HEK293 (cell line): ENCODE results near the gene DUOX1.

Experiments used
- CTCF ChIP-seq: fragments of 450-650 bp; formaldehyde crosslinking; IDR thresholded peaks from 2 replicates; pipeline ENCODE4 v1.5.1; 2016; ENCODE audit warnings: missing biosample characterization, missing genetic modification characterization
- GLI4 ChIP-seq: fragments of 450-650 bp; formaldehyde crosslinking; IDR thresholded peaks from 2 replicates; pipeline ENCODE4 v1.5.1; 2016; ENCODE audit warnings: missing biosample characterization, missing genetic modification characterization
- PRDM6 ChIP-seq: fragments of 450-650 bp; formaldehyde crosslinking; IDR thresholded peaks from 2 replicates; pipeline ENCODE4 v1.5.1; 2017; ENCODE audit warnings: missing biosample characterization, missing genetic modification characterization
- REST ChIP-seq: fragments of 450-650 bp; formaldehyde crosslinking; IDR thresholded peaks from 2 replicates; pipeline ENCODE4 v1.5.1; 2016; ENCODE audit warnings: missing biosample characterization, missing genetic modification characterization
- SP2 ChIP-seq: fragments of 450-650 bp; formaldehyde crosslinking; IDR thresholded peaks from 2 replicates; pipeline ENCODE4 v1.5.1; 2016; ENCODE audit warnings: missing biosample characterization, missing genetic modification characterization
- YY1 ChIP-seq: fragments of 450-650 bp; formaldehyde crosslinking; IDR thresholded peaks from 2 replicates; pipeline ENCODE4 v1.5.1; 2018; ENCODE audit warnings: missing biosample characterization, missing genetic modification characterization
- ZBTB7A ChIP-seq: fragments of 450-650 bp; formaldehyde crosslinking; IDR thresholded peaks from 2 replicates; pipeline ENCODE4 v1.5.1; 2016; ENCODE audit warnings: low read depth, missing biosample characterization, missing genetic modification characterization
- ZFP3 ChIP-seq: fragments of 450-650 bp; formaldehyde crosslinking; IDR thresholded peaks from 2 replicates; pipeline ENCODE4 v1.5.1; 2016; ENCODE audit warnings: low read depth, missing biosample characterization, missing genetic modification characterization
- ZNF10 ChIP-seq: fragments of 450-650 bp; formaldehyde crosslinking; IDR thresholded peaks from 2 replicates; pipeline ENCODE4 v1.5.1; 2017; ENCODE audit warnings: missing biosample characterization, missing genetic modification characterization
- ZNF221 ChIP-seq: fragments of 450-650 bp; formaldehyde crosslinking; IDR thresholded peaks from 2 replicates; pipeline ENCODE4 v1.5.1; 2017; ENCODE audit warnings: missing biosample characterization, missing genetic modification characterization, borderline replicate concordance
- ZNF24 ChIP-seq: fragments of 450-650 bp; formaldehyde crosslinking; IDR thresholded peaks from 2 replicates; pipeline ENCODE4 v1.5.1; 2016; ENCODE audit warnings: missing biosample characterization, missing genetic modification characterization
- ZNF704 ChIP-seq: fragments of 450-650 bp; formaldehyde crosslinking; IDR thresholded peaks from 2 replicates; pipeline ENCODE4 v1.5.1; 2016; ENCODE audit warnings: missing biosample characterization, missing genetic modification characterization
- ZSCAN18 ChIP-seq: fragments of 450-650 bp; formaldehyde crosslinking; IDR thresholded peaks from 2 replicates; pipeline ENCODE4 v1.5.1; 2016; ENCODE audit warnings: missing biosample characterization, missing genetic modification characterization
- ZSCAN30 ChIP-seq: fragments of 450-650 bp; IDR thresholded peaks from 2 replicates; pipeline ENCODE4 v1.5.1; 2018; ENCODE audit warnings: missing biosample characterization, mild to moderate bottlenecking, missing genetic modification characterization, moderate library complexity

GRCh38 chr15:45083223-45083622 is 46.6 kb upstream of the DUOX1 start:
- TF ChIP-seq ZNF10 (no peak), ZBTB7A (no peak), ZNF24 (no peak), ZFP3 (tag by site-specific recombination) (no peak), ZNF704 (tag by site-specific recombination) (no peak), YY1 (tag by site-specific recombination) (no peak), CTCF (tag by site-specific recombination) (no peak), ZSCAN18 (no peak), SP2 (tag by site-specific recombination) (no peak), REST (no peak), PRDM6 (tag by site-specific recombination) (no peak), GLI4 (tag by site-specific recombination) (no peak), ZSCAN30 (no peak), ZNF221 (tag by site-specific recombination) (no peak)
